Measurements from ENCODE around the gene NFATC2. TPM values are rescaled to one million over a fixed set of nuclear protein-coding genes. Genes with fewer than 3 reads are reported as not detected.
A peak's percentile ranks its signal among the peaks of the same experiment; 100 is the strongest.

Gene NFATC2
- total and polyA plus RNA-seq, 8 donors: 5.3 to 12.3 (median 8.5) TPM

DNA sequence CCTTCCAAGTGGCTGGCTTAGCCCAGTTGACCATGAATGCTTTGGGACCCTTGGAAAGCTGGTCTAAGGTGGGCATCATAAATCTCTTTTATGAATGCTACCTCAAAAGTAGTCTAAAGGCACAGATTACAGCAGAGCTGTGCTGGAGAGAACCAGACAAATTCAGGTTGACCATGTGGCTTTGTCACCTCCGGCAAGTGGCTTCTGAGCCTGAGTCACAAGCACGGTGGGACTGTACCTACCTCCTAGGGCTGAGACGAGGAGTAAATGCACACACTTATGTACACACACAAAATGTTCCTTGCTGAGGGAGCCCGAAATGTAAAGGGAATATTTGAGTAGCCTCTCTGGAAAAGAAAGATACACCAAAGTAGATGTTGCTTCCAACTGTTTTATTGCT is 155.9 kb downstream of the NFATC2 start:
- Histone ChIP-seq H3K4me1 (peaks cover 0 to 16% of the 10 kb centered on the region in 2 donors), H3K27me3 (no peaks in the 10 kb centered on the region), H3K36me3 (no peaks in the 10 kb centered on the region), H3K9me3 (no peaks in the 10 kb centered on the region), H3K27ac (no peak overlapping the region), H3K4me3 (no peak overlapping the region)
- ATAC-seq (no peak), DNase-seq (peak in 1 of 4 donors; percentile 14)
- TF ChIP-seq, protein P1, sequence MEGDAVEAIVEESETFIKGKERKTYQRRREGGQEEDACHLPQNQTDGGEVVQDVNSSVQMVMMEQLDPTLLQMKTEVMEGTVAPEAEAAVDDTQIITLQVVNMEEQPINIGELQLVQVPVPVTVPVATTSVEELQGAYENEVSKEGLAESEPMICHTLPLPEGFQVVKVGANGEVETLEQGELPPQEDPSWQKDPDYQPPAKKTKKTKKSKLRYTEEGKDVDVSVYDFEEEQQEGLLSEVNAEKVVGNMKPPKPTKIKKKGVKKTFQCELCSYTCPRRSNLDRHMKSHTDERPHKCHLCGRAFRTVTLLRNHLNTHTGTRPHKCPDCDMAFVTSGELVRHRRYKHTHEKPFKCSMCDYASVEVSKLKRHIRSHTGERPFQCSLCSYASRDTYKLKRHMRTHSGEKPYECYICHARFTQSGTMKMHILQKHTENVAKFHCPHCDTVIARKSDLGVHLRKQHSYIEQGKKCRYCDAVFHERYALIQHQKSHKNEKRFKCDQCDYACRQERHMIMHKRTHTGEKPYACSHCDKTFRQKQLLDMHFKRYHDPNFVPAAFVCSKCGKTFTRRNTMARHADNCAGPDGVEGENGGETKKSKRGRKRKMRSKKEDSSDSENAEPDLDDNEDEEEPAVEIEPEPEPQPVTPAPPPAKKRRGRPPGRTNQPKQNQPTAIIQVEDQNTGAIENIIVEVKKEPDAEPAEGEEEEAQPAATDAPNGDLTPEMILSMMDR (IDR thresholded peaks at IDR 0.05): no peak
- intact Hi-C loops (cut with DNase I): no loop called here

DNA sequence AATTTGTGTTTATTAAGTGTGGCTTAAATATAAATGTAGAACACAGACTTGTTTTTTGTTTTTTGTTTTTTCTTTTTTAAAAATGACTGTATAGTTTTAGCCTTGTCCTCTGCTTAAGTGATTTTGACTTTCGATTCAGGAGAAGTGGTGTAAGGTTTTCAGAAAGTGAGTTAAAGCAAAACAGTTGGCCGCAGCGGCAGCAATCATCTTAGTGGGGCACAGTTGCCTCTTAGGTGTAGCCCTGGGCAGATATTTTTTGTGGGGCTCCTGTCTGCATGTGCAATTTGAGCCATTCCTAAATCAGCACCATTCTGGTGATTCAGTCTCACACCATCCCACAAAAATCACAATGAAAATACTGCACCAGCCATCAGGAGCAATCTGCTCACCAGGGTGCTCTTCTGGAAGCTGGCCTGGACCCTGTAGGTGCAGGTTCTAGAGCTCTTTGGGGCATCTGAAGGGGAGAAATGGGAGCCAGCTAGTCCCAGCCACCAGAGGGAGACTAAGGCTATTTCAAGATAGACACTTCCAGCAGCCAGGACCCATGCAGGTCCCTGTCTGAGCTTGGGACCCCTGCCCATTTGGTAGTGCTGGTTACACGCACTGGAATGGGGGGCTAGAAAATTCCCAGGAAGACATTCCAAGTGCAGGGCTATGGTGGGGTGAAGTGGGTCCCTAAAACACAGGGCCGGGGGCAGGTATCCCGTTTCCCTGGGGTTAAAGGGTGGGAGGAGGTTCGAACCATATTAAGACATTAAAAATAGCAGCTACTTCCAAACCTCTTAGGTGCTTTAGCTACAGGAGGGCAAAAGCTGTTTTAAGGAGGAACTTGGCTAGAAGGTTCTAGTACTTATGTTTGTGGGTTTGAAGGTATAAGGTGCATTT is 156.6 kb downstream of the NFATC2 start:
- no peak overlapping the region for H3K4me3 ChIP-seq
- no peak overlapping the region for H3K27ac ChIP-seq
- H3K36me3 ChIP-seq: no peaks in the 10 kb centered on the region
- no peaks in the 10 kb centered on the region for H3K27me3 ChIP-seq
- ATAC-seq (peak; percentile 45), DNase-seq (peak in 2 of 4 donors; percentile 0 to 40)
- peaks cover 0 to 16% of the 10 kb centered on the region in 2 donors for H3K4me1 ChIP-seq
- H3K9me3 ChIP-seq: no peaks in the 10 kb centered on the region
- intact Hi-C loops (cut with DNase I): no loop called here
- TF ChIP-seq, protein P1 (IDR thresholded peaks at IDR 0.05): peak; percentile 20 to 26

DNA sequence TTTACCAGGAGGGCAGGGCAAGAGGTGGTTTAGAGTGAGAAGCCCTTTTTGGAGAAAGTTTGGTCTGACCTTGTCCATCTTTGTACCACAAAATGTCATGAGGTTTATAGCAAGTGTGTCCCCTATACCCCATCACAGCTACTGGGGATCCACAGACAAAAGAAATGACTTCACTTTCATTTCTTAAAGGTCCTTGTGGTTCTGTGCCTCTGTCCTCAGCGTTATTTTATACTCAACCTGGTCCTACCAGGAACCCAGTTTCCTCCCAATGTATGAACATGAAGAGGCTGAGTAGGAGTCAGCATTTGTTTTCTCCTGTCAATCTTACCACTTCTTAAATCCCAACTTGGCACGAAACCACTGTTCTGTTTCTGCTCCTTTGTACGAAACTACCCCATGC is 157.6 kb downstream of the NFATC2 start:
- TF ChIP-seq, protein P1 (IDR thresholded peaks at IDR 0.05): no peak
- DNase-seq (no peak), ATAC-seq (no peak)
- Histone ChIP-seq H3K9me3 (no peaks in the 10 kb centered on the region), H3K36me3 (no peaks in the 10 kb centered on the region), H3K27ac (no peak overlapping the region), H3K4me1 (peaks cover 0 to 10% of the 10 kb centered on the region in 2 donors), H3K27me3 (no peaks in the 10 kb centered on the region), H3K4me3 (no peak overlapping the region)
- intact Hi-C loops (cut with DNase I): loop anchor here in 1 of 2 donors (5.0 kb wide), 1 partner anchor 212 kb away; no protein-coding TSS in a partner anchor

DNA sequence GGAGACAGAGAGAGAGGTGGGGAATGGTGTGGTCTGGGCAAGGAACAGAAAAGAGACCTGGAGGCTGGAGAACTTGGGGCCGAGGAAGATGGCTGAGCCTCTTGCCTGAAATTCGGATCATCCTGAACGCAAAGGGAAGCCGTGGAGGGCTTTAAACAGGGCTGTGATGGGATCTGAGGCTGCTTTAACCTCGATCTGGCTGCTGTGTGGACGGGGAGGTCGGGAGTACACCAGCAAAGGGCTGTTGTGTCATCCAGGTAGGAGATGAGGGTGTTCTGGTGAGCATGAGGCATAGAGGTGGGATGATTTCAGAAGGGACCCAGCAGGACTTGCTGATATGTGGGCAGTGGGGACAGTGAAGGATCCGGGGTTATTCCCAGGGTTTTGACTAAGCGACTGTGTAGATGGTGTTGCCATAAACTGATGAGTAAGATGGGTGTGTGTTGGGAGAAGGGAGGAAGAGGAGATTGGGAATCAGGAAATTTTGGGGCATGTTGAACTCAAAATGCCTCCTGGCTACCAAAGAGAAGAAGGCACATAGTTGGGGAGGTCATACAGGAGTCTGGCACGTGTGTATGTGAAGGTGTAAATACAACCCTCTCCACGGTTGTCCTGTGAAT is 158.5 kb downstream of the NFATC2 start:
- intact Hi-C loops (cut with DNase I): loop anchor here in 1 of 2 donors (5.0 kb wide), 1 partner anchor 213 kb away; no protein-coding TSS in a partner anchor
- no peaks in the 10 kb centered on the region for H3K27me3 ChIP-seq
- H3K4me1 ChIP-seq: peaks cover 0 to 8% of the 10 kb centered on the region in 2 donors
- H3K9me3 ChIP-seq: no peaks in the 10 kb centered on the region
- ATAC-seq (no peak), DNase-seq (peak in 1 of 4 donors; percentile 3)
- TF ChIP-seq, protein P1 (IDR thresholded peaks at IDR 0.05): no peak
- H3K27ac ChIP-seq: no peak overlapping the region
- H3K36me3 ChIP-seq: no peaks in the 10 kb centered on the region
- H3K4me3 ChIP-seq: no peak overlapping the region

Measured in left lung (tissue), 10 donors.